ACHN (cell line): ENCODE measurements around the gene APP.

Experiments
- DNase-seq: peaks from one replicate; pipeline ENCODE4 v3.0.0-alpha.2; 2015
- in situ Hi-C: cut with HindIII; loops from 2 replicates; pipeline ENCODE4 v1.10.0; 2017; ENCODE audit warnings: low sequenced_read_pairs, low pct_ligation_motif_present, low pct_unique_long_range_greater_than_20kb

The APP gene

GRCh38 chr21:25885405-25885804 lies 285.2 kb downstream of the APP start:
- in situ Hi-C loops, result no loop called here
- DNase-seq, result no peak

DNA sequence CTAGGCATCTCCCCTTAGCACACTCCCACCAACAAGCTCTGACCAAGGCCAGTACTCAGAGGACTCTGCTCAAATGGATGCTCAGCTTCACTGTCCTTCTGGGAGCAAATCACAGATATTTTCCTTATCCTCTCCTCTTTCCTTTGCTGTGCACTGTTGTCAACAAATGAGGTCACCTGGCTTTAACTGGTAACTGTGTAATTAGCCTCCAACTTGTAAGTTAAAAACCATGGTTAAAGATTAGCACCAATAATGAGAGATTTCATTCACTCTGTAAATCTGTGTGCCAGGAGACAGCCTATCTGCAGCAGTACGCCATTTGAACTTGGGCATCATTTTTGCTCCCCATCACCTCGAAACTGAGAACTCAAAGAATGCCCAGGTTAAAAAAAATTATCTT lies 286.3 kb downstream of the APP start:
- in situ Hi-C loops, result no loop called here
- no peak for DNase-seq

- in situ Hi-C loops, result no loop called here
- DNase-seq, result peak; percentile 60
These were observed 288.8 kb downstream of the APP start for GRCh38 chr21:25881524-25882376.

- no peak for DNase-seq
- in situ Hi-C loops, result no loop called here
These were observed 291.4 kb downstream of the APP start for GRCh38 chr21:25879203-25879602.

- no peak for DNase-seq
- in situ Hi-C loops, result no loop called here
These were observed 292.2 kb downstream of the APP start for GRCh38 chr21:25878344-25878743.

- in situ Hi-C loops, result no loop called here
- DNase-seq, result no peak
These were observed 298.3 kb downstream of the APP start for GRCh38 chr21:25872271-25872670.

DNA sequence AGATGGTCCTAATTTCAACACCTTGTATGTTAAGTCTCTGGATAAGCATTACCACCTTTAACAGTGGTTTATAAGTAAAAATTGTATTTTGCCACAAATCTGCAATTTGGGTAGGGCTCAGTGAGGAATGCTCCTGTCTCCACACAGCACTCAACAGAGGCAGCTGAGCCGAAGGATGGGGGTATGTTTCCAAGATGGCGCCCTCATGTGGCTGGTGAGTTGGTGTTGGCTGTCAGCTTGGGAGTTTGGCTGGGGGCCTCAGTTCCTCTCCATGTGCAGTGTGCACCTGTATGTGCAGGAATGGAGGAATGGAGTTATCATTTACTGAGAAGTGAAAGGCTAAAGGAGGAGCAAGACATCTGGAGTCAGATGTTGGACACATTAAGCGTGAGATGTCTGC lies 299.0 kb downstream of the APP start:
- in situ Hi-C loops, result no loop called here
- peak; percentile 19 for DNase-seq

DNA sequence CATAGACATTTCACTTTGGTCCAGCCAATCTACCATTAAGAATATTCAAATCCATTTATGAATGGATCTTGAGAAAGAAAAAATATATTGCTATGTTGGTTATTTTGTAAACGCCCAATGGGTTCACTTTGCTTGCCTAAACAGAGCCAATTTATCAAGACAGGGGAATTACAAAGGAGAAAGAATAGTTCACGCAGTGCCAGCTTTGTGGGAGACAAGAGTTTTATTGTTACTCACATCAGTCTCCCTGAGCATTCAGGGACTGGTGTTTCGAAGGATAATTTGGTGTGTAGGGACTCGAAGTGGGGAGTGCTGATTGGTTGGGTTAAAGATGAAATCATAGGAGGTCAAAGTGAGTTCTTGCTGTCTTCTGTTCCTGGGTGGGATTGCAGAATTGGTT lies 300.5 kb downstream of the APP start:
- in situ Hi-C loops, result no loop called here
- DNase-seq, result no peak

DNA sequence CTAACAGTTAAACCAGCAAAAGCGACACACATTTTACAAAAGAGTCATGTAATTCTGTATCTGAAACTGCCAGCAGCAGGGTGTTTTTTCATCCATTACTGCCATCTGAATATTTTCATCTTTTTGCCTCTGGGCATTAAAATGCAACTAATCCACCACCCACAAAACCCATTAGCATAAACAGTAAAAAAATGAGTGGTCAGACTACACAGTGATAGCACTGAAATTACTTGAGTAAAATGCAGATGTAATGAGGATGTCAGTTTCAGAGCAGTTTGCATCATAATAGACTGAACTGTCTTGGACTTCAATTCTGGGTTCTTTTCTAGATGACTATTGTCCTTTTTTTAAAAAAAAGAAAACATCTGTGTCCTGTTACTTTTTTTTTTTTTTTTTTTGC lies 303.5 kb downstream of the APP start:
- no peak for DNase-seq
- in situ Hi-C loops, result no loop called here

GRCh38 chr21:25863747-25864146 lies 306.8 kb downstream of the APP start:
- DNase-seq, result no peak
- in situ Hi-C loops, result no loop called here

- DNase-seq, result no peak
- in situ Hi-C loops, result no loop called here
These were observed 307.5 kb downstream of the APP start for GRCh38 chr21:25863031-25863430.

DNA sequence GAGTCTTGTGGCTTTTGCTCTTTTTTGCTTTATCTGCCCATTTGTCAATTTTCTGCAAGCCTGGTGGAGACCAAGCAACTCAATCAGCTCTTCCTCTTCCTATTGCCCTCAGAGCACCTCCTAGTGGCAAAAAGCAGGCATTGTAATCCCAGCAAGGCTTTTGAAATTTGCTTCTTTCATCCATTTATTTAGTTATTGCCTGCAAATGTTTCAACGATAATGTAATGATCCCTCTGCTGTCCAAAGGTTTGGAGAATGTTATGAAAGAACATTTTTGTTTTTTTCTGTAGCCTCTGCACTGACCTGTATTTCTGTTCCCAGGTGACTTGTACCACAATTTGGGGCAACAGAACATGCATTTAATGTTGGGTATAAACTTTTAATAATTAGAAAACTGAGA lies 308.0 kb downstream of the APP start:
- peak; percentile 49 for DNase-seq
- in situ Hi-C loops, result no loop called here

DNA sequence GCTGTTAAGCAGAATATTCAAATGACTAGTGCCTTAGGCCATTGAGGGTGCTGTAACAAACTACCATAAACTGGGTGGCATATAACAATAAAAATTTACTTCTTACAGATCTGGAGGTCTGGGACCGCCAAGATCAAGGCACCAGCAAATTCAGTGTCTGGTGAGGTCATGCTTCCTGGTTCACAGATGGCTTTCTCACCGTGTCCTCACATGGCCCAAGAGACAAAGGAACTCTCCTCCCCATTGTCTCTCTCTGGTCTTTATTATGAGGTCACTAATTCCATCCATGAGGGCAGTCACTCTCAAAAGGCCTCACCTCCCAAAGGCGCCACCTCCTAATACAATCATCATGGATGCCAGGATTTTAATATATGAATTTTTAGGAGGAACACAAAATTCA lies 308.5 kb downstream of the APP start:
- in situ Hi-C loops, result no loop called here
- no peak for DNase-seq

GRCh38 chr21:25859235-25859929 lies 311.2 kb downstream of the APP start:
- in situ Hi-C loops, result no loop called here
- DNase-seq, result no peak

GRCh38 chr21:25858325-25858724 lies 312.2 kb downstream of the APP start:
- DNase-seq, result no peak
- in situ Hi-C loops, result no loop called here

DNA sequence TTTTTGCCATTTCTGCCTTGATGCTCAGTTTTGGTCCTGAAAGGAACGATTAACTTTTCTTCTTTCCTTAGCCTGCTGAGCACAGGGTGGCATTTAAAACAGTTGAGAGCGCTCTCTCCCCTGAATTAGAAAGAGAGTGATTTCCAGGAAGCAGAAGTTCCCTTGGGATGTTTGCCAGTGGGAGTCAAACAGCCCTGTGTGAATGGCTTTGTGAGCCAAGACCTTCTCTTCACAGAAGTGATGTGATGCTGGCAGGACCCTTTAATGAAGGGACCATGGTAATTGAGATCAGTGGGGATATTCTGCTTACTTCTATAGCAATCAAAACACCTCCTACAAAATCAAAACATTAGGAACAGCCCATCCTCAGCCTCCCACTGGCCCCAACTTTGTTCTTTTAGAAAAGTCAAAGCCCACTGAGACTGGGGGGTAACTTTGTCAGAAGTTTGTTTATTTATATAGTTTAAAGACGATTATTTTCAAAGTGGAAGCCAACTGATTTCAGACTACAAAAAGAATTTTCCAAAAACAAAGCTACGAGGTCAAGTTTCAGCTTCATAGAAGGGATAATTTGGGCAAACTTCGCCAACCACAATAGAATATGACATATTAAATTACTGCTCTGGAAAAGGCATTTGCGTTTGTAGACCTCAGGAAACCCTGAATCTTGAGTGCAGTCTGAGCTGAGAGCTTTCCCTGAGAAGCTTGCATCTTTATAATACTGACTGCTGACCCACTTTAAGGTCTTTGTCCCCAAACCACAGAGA lies 313.1 kb downstream of the APP start:
- no peak for DNase-seq
- in situ Hi-C loops, result no loop called here

DNA sequence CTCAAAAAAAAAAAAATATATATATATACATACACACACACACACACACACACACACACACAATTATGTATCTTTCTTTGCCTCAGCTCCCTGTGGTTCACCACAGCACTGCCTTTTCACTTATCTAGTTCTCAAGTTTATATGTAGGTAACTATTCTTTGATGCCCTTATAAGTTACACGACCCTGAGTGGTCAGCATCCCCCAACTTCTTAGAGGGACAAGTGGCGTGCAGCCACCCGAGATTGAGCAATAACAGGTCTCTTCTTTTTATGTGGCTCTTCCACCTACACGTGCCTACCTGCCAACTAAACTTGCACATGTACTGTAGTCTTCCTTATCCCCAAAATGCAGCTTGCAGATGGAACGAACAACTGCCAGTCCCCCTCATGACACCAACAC lies 315.0 kb downstream of the APP start:
- no peak for DNase-seq
- in situ Hi-C loops, result no loop called here

DNA sequence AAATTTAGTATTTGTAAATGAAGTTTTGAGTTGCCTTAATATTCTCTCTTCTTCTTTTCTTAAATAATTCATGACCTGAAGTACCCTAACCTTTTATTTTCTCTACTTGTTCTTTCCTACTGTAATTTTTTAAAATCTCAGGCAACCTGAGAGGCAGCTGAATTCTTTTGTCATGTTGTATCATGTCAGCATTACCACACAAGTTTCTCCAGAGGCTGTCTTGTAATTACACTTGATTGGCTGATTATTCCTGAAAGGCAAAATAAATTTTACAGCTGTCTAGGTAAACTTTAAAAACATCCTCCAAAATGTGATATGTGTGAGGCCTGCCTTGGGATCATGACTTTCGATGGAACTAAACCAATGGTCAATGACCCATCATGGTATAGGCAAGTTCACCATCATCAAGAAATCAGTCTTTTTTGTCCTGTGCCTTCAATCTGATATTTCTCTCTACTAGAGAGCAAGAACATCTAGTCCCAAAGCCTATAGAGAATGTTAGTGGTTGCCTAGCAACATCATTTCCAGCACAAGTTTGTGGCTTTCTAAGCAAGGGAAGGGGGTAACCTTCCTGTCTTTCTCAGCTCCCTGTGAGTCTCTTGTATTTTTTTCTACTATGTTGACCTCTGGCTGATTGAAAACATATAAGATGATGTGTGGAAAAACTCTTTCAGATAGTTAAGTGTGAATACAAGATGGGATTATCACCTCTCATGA lies 320.3 kb downstream of the APP start:
- in situ Hi-C loops, result no loop called here
- DNase-seq, result no peak

DNA sequence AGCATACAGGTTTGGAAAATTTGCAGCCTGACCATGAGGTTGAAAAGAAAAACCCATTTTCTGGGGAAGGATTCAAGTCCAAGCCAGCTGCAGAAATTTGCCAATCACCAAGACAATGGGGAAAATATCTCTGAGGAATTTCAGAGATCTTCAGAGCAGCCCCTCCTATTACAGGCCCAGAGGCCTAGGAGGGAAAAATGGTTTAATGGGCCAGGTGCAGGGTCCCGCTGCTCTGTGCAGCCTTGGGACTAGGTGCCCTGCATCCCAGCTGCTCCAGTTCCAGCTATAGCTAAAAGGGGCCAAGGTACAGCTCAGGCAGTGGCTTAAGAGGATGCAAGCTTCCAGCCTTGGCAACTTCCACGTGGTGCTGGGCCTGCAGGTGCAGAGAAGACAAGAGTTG lies 322.3 kb downstream of the APP start:
- in situ Hi-C loops, result no loop called here
- DNase-seq, result no peak
